ENCODE data around the gene XRCC5. TPM values are rescaled to one million over a fixed set of nuclear protein-coding genes. Genes with fewer than 3 reads are reported as not detected.
"Not testable (repeated sequence)": the region's sequence is repeated elsewhere in the genome, so short reads cannot be mapped to it uniquely, and the experiment has no call there.

The XRCC5 gene
- polyA plus RNA-seq, 3 donors from 2014 or later, result 301 to 350 (median 303) TPM

DNA sequence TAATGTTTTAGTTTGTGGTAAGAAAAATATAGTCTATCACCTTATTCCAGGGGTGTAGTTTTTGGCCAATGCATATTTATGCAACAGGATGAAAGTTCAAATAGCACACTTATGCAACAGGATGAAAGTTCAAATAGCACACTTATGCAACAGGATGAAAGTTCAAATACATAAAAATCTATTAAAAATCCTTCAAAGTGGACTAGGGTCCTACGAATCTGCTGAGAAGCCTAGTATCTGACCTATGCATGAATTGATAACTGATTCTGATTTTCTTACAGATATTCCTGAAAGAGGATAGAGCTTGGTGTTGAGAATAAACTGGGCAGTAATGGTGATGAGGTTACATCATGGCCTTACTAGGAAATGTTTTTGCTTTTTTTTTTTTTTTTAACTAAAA, 30.4 kb upstream of the XRCC5 start:
- no peaks in the 10 kb centered on the region for H3K9me3 Mint-ChIP-seq
- H3K4me3 Mint-ChIP-seq, result no peak overlapping the region
- H3K4me1 Mint-ChIP-seq, result peaks cover 38 to 54% of the 10 kb centered on the region in 2 donors
- H3K36me3 Mint-ChIP-seq, result peaks cover 0 to 4% (median 0%) of the 10 kb centered on the region in 3 donors
- no peak overlapping the region for H3K27ac Mint-ChIP-seq
- no peak for DNase-seq
- peaks cover 5 to 16% (median 7%) of the 10 kb centered on the region in 3 donors for H3K27me3 Mint-ChIP-seq (ENCODE audit: low read depth in 3 of 3)

DNA sequence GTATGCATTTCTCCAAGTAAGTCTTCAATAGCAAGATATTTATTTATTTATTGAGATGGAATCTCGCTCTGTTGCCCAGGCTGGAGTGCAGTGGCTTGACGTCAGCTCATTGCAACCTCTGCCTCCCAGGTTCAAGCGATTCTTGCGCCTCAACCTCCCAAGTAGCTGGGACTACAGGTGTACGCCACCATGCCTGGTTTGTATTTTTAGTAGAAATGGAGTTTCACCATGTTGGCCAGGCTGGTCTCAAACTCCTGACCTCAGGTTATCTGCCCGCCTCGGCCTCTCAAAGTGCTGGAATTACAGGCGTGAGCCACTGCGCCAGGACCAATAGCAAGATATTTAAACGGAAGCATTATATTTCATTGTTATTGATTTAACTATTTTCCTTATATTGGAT, 29.1 kb upstream of the XRCC5 start:
- H3K36me3 Mint-ChIP-seq, H3K27ac Mint-ChIP-seq: not testable (repeated sequence)
- H3K4me3 Mint-ChIP-seq, result peak overlapping the region in 3 of 5 donors; percentile 14 to 50 (median 46)

DNA sequence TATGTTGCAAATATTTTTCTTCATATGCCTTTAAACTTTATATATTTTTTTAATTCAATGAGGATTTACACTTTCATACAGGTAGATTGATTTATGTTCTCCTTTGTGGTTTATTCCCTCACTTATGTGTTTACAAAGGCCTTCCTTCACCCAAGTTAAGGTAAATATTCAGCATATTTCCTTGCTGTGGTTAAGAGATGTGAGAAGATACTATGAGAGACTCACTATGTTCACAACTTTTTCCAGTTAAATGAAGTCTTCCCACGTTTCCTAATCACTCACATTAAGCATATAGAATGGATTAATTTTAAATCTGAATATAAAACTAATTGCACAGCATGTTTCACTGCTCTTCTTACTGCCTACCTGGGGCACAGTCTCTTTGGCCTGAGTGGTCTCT, 28.1 kb upstream of the XRCC5 start:
- H3K4me3 Mint-ChIP-seq, result peak overlapping the region; percentile 90 to 99 (median 96)
- peak overlapping the region; percentile 49 to 94 (median 91) for H3K27ac Mint-ChIP-seq
- peaks cover 53 to 60% of the 10 kb centered on the region in 2 donors for H3K4me1 Mint-ChIP-seq

More for the DNA sequence above, 29.1 kb upstream of the XRCC5 start:
- not testable (repeated sequence) for H3K9me3 Mint-ChIP-seq, DNase-seq
- Mint-ChIP-seq H3K27me3 (ENCODE audit: low read depth in 3 of 3) (peaks cover 5 to 16% (median 7%) of the 10 kb centered on the region in 3 donors), H3K4me1 (peaks cover 48 to 56% of the 10 kb centered on the region in 2 donors)

DNA sequence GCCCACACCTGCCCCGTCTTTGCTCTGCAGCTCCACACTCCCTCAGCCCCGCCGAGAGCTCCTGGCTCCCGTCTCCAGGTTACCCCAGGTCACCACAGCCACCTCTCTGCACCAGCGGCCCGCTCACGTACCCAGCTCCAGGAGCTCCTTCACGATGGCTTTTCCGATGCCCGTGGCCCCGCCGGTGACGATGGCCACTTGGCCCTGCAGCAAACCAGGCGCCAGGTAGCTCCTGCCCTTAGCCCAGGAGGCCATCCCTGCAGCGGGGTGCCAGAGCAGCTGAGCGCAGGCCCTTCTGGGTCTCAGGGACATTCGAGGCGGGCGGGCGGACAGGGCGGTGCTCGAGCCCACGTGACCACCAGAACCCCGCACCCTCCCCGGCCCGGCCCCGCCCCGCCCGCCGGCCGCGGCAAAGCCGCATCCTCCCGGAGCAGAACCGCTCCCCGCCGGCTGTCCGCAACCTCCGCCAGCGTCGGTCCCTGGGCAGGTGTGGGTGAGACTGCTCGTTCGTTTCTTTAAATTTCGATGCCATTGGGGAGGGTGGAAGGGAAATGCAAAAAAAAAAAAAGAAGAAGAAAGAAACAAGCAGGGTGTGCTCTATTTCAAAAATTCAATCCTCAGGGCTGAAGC, 27.5 kb upstream of the XRCC5 start, which contains the start of the genes PECR and TMEM169:
Gene PECR, minus strand, starts transcription at position 323 of the 630 bp plus-strand sequence. Its CDS starts 68 bp downstream, at position 255.
Gene TMEM169, plus strand, starts transcription at position 433 of the 630 bp plus-strand sequence. CDS start 14,045 bp downstream, outside the sequence.
- H3K4me1 Mint-ChIP-seq, result peaks cover 58 to 60% of the 10 kb centered on the region in 2 donors
- H3K4me3 Mint-ChIP-seq, result peak within 1 kb of the TSS; percentile 90 to 99 (median 96)
- H3K36me3 Mint-ChIP-seq, result no peaks in the 10 kb centered on the region
- DNase-seq, result peak; percentile 74 to 77 (median 76)
- no peaks in the 10 kb centered on the region for H3K9me3 Mint-ChIP-seq
- peak within 1 kb of the TSS; percentile 49 to 94 (median 91) for H3K27ac Mint-ChIP-seq
- peaks cover 5 to 16% (median 7%) of the 10 kb centered on the region in 3 donors for H3K27me3 Mint-ChIP-seq (ENCODE audit: low read depth in 3 of 3)

More for the DNA sequence above, 28.1 kb upstream of the XRCC5 start:
- Mint-ChIP-seq H3K9me3 (no peaks in the 10 kb centered on the region), H3K36me3 (no peaks in the 10 kb centered on the region), H3K27me3 (ENCODE audit: low read depth in 3 of 3) (peaks cover 5 to 16% (median 7%) of the 10 kb centered on the region in 3 donors)
- no peak for DNase-seq

DNA sequence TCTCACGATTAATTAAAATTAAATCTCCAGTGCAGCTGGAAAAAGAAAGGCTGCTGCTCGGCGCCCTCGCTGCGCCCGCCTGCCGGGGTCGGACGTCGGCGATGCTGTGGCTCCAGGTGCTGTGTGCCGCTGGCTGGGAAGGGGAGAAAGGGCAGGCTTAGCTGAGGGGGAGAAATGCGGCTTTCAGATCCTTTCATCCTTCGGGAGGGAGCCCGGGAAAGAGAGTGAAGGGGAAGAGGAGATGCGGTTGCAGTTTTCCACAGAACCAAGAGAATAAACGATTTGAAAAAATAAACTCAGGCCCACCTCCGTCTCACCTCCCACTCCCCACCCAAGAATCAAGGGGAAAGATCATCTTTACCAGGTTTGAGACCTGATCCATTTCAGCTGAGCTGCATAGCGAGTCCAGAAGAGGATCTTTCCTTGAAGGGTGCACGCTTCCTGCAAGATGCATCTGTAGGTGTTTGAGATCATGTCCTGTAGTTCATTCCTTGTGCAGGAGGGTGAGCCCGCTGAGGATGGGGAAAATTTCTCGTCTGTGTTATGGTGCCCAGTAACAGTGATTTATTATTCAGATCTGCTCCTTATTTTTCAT, 26.9 kb upstream of the XRCC5 start:
- Mint-ChIP-seq H3K4me1 (peaks cover 60 to 62% of the 10 kb centered on the region in 2 donors), H3K27me3 (ENCODE audit: low read depth in 3 of 3) (peaks cover 5 to 16% (median 7%) of the 10 kb centered on the region in 3 donors), H3K4me3 (peak overlapping the region; percentile 90 to 99 (median 96)), H3K9me3 (no peaks in the 10 kb centered on the region), H3K27ac (peak overlapping the region; percentile 49 to 94 (median 91)), H3K36me3 (no peaks in the 10 kb centered on the region)
- no peak for DNase-seq

DNA sequence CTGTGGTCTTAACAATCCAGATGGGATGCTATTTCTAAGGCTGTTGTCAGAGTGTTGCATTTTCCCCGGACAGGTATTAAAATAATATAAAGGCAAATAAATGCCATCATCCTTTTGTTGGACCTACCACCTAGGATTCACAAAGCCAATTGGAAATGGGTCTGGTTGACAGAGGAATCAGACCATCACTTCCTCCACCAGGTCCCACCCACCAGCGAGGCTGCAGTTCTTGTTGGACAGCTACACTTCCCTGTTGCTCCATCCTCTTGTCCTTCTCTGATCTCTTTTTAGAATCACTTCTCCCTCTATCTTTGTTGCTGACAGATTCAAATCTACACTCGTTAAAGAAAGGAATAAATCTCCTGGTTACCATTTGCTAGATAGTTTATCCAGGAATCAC, 26.3 kb upstream of the XRCC5 start:
- peaks cover 5 to 16% (median 7%) of the 10 kb centered on the region in 3 donors for H3K27me3 Mint-ChIP-seq (ENCODE audit: low read depth in 3 of 3)
- no peak for DNase-seq
- no peaks in the 10 kb centered on the region for H3K9me3 Mint-ChIP-seq
- peak overlapping the region; percentile 49 to 94 (median 91) for H3K27ac Mint-ChIP-seq
- no peaks in the 10 kb centered on the region for H3K36me3 Mint-ChIP-seq
- H3K4me3 Mint-ChIP-seq, result peak overlapping the region; percentile 90 to 99 (median 96)
- H3K4me1 Mint-ChIP-seq, result peaks cover 60 to 62% of the 10 kb centered on the region in 2 donors

DNA sequence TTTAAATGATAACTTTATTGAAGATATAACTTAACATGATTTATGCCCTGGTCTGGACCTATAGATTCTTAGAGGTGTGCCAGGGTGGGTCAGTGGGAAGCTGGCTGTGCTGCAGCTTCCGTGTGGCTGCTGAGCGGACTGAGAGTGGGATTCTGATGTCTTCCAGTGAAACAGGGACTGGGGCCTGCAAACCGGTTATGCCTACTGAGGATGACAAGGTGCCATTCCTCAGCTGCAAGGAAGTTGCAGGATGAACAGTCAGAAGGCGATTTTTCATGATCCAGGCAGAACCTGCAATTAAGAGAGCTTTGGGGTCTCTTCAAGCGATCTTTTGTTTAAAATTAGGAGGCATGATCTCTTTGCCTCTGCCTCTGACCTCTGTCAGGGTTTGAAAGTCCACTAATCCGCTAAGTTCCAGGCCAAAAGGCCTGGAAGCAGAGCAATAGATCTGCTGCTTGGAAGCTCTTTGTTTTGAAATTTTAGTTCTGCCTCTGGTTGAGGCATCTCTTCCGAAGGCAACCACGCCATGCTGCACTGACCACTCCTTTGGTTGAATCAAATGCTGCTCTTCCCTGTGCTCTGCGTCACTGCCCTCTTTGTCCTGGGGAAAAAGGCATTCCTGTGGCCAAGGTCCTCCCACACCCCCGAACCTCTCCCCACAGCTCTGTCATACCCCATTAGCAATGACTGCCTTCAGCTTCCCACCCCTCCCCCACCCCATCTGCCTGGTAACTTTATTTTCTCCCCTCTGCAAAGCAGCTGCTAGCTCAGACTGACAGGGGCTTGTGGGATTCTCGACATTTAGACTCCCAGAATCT, 25.5 kb upstream of the XRCC5 start:
- Mint-ChIP-seq H3K9me3 (no peaks in the 10 kb centered on the region), H3K36me3 (no peaks in the 10 kb centered on the region), H3K27ac (peak overlapping the region; percentile 49 to 94 (median 91)), H3K4me1 (peaks cover 60 to 62% of the 10 kb centered on the region in 2 donors), H3K4me3 (peak overlapping the region; percentile 27 to 99 (median 96)), H3K27me3 (ENCODE audit: low read depth in 3 of 3) (peaks cover 5 to 16% (median 7%) of the 10 kb centered on the region in 3 donors)
- DNase-seq, result no peak

DNA sequence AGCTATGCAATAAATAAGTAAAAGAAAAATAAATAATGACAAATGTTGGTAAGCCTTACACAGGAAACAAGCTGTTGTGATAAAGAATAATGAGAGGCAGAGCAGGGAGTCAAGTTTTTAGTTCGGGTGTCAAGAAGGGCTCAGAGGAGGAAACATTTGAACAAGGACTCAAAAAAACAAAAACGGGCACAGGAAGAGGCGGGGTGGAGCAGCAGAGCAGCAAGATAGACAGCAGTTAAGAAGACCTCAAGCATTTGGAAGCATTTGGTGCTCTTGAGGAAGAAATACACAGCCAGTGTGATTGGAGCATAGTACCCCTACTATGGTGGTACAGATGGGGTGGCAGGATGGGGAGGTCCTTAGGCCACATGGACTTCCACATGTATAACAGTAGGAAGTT, 24.6 kb upstream of the XRCC5 start:
- Mint-ChIP-seq H3K4me3 (peak overlapping the region; percentile 23 to 78 (median 61)), H3K4me1 (peaks cover 61 to 65% of the 10 kb centered on the region in 2 donors), H3K27ac (peak overlapping the region; percentile 49 to 94 (median 90)), H3K9me3 (no peaks in the 10 kb centered on the region), H3K27me3 (ENCODE audit: low read depth in 3 of 3) (peaks cover 5 to 16% (median 7%) of the 10 kb centered on the region in 3 donors), H3K36me3 (no peaks in the 10 kb centered on the region)
- DNase-seq, result no peak

DNA sequence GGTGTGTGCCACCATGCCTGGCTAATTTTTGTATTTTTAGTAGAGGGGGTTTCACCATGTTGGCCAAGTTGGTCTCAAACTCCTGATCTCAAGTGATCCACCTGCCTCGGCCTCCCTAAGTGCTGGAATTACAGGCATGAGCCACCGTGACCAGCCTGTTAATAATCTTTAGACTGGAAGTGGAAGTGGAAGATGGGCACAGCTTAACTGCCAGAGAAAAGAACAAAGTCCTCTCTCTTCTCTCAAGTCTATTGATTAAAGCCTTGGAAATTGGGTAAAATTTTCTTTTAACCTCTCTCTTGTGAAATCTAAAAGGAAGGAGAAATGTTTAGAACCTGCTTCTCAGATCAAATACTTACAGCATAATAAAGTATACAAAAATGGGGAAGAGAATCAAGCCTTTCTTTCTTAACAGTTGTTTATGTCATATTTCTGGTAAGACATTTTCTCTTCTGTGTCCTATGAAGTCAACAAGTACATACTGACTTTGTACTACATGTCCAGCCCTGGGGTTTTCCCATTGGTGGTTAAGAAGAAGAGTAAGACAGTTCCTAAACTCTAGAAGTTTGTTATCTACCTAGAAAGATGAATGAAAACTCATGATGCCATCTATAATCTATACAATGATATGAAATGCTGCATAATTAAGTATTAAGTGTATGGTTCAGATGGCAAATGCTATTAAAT, 22.8 kb upstream of the XRCC5 start:
- H3K4me1 Mint-ChIP-seq, result peaks cover 60 to 69% of the 10 kb centered on the region in 2 donors
- H3K27me3 Mint-ChIP-seq (ENCODE audit: low read depth in 3 of 3), result peaks cover 3 to 14% (median 7%) of the 10 kb centered on the region in 3 donors
- no peak for DNase-seq
- peak overlapping the region in 5 of 6 donors; percentile 13 to 50 (median 41) for H3K27ac Mint-ChIP-seq
- H3K36me3 Mint-ChIP-seq, result no peaks in the 10 kb centered on the region
- no peaks in the 10 kb centered on the region for H3K9me3 Mint-ChIP-seq
- H3K4me3 Mint-ChIP-seq, result no peak overlapping the region

DNA sequence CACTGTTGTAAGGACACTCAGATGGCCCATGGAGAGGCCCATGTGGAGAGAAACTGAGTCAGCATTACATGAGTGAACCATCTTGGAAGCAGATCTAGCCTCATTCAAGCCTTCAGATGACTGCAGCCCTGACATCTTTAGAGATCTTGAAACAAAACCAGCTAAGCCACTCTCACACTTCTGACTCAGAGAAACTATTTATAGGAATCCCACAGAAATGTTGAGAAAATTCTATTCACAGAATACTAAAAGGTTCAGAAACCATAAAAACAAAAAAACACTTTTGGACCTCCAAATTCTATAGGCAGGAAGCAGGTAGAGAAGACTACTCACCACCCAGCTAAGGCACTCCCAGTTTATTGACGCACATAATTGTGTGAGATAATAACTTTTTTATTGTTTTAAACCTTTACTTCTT, 18.8 kb upstream of the XRCC5 start:
- peaks cover 19 to 31% of the 10 kb centered on the region in 2 donors for H3K4me1 Mint-ChIP-seq
- H3K27ac Mint-ChIP-seq, result peak overlapping the region in 5 of 6 donors; percentile 38 to 85 (median 77)
- peak in 1 of 3 donors; percentile 43 for DNase-seq
- no peaks in the 10 kb centered on the region for H3K36me3 Mint-ChIP-seq
- peaks cover 0 to 1% (median 0%) of the 10 kb centered on the region in 3 donors for H3K27me3 Mint-ChIP-seq (ENCODE audit: low read depth in 3 of 3)
- H3K4me3 Mint-ChIP-seq, result peak overlapping the region in 3 of 5 donors; percentile 19 to 61 (median 27)
- no peaks in the 10 kb centered on the region for H3K9me3 Mint-ChIP-seq

DNA sequence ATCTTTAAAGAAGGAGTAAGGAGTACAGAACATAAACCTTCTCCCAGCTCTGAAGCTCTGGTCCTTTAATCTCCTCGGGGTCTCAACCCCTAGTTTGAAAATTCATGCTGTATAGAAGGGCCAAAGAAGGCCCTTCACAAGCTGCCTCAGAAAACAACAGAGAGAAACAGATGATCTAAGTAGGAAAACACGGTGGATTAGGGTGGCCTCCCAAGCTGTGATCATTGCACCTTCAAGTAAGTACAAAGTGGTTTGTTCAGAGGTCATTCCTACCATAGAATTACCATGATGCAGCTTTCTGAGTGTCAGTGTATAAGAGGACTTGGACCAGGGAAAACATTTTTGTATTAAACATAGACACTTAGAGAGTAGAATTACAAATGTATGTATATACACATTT, 16.5 kb upstream of the XRCC5 start:
- Mint-ChIP-seq H3K4me1 (peaks cover 18 to 20% of the 10 kb centered on the region in 2 donors), H3K9me3 (no peaks in the 10 kb centered on the region), H3K4me3 (no peak overlapping the region), H3K27ac (no peak overlapping the region), H3K36me3 (peaks cover 5 to 6% (median 5%) of the 10 kb centered on the region in 3 donors), H3K27me3 (ENCODE audit: low read depth in 3 of 3) (peaks cover 0 to 1% (median 0%) of the 10 kb centered on the region in 3 donors)
- DNase-seq, result no peak

DNA sequence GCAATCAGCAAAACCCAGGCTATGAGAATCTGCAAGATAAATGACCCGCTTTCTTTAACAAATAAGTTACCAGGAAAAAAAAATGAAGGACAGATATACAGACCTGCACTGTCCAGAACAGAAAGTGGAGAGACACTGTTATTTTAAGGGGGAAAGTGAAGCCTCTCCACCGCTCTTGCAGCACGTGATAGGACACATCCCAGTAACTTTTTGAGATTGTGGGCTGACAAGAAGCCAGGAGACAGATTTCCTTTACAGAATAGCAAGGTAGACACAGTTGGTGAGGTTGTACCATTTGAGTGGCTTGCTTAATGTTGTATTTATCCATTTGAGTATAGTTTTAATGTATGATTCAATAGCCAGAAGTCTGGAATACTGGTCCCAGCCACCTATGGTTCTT, 14.4 kb upstream of the XRCC5 start:
- Mint-ChIP-seq H3K27ac (no peak overlapping the region), H3K4me1 (peaks cover 11 to 14% of the 10 kb centered on the region in 2 donors), H3K9me3 (no peaks in the 10 kb centered on the region), H3K4me3 (no peak overlapping the region), H3K36me3 (peaks cover 5 to 6% (median 5%) of the 10 kb centered on the region in 3 donors), H3K27me3 (ENCODE audit: low read depth in 3 of 3) (peaks cover 0 to 1% (median 0%) of the 10 kb centered on the region in 3 donors)
- no peak for DNase-seq
